ENCODE results near the gene ELAVL4. TPM values are rescaled to one million over a fixed set of nuclear protein-coding genes. Genes with fewer than 3 reads are reported as not detected.

Gene ELAVL4
- total RNA-seq, 1 donor from 2014 or later: not detected

DNA sequence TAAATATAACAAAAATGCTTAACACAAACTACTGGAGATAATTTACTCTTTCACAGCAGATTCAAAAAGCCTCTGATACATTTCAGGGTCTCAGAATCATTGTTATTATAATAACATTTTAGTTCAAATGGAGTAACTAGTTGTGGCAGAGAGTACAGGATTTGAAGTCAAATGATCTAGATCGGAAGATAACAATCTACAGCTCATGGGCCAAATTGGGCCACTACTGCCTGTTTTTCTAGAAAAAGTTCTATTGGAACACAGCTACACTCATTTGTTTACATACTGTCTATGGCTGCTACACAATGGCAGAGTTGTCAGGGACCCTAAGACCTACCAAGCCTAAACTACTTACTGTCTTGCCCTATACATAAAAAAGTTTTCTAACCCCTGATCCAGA lies 63.6 kb downstream of the ELAVL4 start:
- DNase-seq (no peak), ATAC-seq (no peak)
- intact Hi-C loops (cut with micrococcal nuclease): no loop called here

- intact Hi-C loops (cut with micrococcal nuclease): no loop called here
- ATAC-seq (no peak), DNase-seq (no peak)
Measured at GRCh38 chr1:50174101-50174500, 65.4 kb downstream of the ELAVL4 start.

DNA sequence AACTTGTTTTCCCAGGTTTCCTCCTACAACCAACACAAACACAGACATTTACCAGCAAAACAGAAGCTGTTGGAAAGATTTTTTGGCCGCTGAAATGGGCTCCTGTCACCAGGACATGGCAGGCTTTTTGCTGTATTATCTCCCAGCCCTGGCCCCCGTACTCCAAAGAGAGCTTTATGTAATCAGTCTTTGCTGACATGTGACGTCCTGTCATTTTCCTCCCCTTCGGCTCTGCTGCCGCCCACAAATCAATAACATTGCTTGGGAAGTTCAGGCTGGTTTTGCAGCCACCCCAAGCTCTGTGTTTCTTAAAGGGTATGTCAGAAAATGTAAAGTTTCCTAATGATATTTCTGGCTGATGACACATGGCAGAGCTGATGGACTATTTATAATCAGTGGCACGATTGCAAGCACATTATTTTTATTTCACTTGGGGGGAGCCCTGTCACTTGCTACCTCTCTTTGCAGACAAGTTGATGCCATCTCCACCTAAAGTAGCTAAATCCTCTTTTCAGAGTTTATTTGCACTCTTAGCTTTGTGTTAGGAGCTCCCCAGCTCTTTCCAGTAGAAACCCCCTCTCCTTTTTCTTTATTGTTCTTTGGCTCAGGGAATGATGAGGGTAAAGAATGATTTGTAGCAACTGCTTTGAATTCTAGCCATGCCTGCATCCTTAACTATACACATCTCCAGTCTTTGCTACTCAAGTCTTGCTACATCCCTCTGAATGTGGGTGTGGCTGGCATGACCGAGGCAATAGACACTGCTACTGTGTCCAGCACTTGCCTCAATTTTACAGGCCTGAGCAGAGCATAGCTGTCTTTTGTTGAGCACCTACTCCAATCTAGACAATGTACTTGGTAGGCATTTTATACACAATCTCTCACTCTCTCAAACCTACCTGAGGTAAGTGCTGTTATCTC lies 67.3 kb downstream of the ELAVL4 start:
- DNase-seq (no peak), ATAC-seq (peak; percentile 78)
- intact Hi-C loops (cut with micrococcal nuclease): no loop called here

- DNase-seq (no peak), ATAC-seq (no peak)
- intact Hi-C loops (cut with micrococcal nuclease): no loop called here
Measured at GRCh38 chr1:50177994-50178393, 69.3 kb downstream of the ELAVL4 start.

DNA sequence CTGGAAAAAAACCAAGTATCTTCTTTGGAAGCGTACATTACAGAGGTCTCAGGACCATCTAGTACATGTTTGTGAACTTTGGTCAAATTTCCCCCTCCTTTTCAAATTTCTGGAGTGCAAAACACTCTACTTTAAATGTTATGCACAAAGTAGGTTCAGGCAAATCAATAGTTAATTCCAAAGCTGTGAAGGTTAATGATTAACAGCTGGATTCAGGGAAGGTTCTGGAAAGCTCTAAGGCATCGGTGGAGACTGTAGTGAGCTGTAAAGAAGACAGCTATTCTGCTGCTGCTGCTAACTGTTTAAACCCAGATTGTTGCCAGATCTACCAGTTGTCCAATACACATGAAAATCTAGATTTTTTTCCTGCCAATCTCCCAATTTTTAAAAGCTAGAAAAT lies 70.9 kb downstream of the ELAVL4 start:
- intact Hi-C loops (cut with micrococcal nuclease): no loop called here
- DNase-seq: no peak

GRCh38 chr1:50180367-50180766 lies 71.6 kb downstream of the ELAVL4 start:
- no peak for ATAC-seq
- intact Hi-C loops (cut with micrococcal nuclease): no loop called here
- DNase-seq: no peak

More for the DNA sequence above, 70.9 kb downstream of the ELAVL4 start:
- ATAC-seq: no peak

DNA sequence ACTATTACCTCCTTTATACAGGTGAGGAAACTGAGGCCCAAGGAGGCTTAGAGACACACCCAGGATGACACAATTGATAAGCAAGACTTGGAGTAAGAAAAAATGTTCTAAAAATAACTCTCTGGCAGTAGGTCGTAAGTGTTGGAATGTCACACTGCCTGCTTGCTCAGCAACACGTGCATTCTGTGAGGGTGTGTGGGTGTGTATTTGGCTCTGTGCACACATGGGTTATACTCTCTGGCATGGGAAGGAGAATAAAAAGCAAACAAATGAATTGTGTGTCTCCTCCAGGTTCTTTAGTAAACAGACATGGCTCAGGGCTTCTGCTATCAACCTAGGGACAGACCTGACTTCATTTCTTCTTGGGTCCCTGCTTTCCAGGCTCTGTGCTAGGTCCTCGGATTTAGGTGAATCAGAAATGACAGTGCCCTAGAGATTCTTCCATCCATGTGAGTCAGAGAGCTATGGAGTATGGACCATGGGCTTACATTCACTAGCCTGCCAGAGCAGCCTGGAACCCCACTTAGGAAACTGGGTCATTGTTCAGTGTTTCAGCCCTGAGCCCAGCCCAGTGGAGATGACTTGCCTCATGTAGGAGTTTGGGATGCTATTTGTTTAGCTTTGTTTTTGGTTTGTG lies 72.4 kb downstream of the ELAVL4 start:
- ATAC-seq (peak; percentile 91), DNase-seq (peak; percentile 32)
- intact Hi-C loops (cut with micrococcal nuclease): no loop called here

DNA sequence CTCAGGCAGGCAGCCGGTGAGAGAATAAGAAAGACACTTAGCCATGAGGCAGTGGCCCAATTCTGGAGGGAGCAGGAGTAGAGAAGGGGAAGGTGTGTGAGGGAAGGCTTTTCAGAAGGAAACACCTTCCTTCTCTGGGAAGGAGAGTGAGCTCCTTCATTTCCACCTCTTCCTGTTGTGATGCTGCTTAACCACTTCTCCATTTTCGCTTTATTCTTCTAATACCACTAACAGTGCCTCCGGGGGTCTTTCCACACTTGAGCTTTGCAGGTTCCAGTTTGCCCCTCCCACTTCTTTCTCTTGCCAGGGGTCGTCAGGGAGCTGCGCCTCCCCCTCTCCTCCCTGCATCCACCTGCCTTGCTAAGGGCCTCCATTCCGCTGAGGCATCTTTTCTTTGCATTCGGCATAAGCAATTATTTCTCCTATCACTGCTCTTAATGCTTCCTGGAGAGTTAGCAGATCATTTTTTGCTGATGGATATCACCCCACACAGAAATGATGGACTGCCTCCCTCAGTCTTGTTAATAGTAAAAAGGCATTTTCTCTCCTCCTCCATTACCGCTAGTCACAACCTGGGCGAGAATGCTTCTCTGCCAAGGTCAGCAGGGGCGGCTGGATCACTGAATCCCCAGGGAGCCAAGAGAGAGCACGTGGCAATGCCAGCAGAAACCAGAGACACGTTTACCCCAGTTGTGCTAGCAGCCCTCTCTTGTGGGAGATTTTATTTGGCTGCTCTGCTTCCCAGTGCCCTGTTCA lies 74.8 kb downstream of the ELAVL4 start:
- ATAC-seq (peak; percentile 69), DNase-seq (peak; percentile 32)
- intact Hi-C loops (cut with micrococcal nuclease): no loop called here

- DNase-seq: no peak
- no peak for ATAC-seq
- intact Hi-C loops (cut with micrococcal nuclease): no loop called here
Measured at GRCh38 chr1:50189369-50189768, 80.6 kb downstream of the ELAVL4 start.

DNA sequence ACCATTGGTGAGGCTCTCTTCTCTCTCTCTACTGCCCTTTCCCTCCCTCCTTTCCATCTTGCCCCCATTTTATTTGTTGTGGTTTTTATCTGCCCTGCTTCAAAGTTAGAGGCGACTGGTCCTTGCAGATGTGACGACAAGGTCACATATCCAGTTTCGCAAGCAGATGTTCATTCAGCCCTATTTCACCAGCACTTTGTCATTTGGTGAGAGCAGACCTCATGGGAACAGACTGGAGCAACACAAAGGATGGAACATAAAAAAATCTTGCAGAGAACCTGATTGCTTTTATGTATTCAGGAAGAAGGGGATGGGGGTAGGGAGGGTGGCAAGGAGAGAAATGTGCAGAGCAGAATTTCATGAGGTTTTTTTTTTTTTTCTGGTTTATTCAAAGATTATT lies 84.3 kb downstream of the ELAVL4 start:
- intact Hi-C loops (cut with micrococcal nuclease): no loop called here
- no peak for ATAC-seq
- DNase-seq: no peak

DNA sequence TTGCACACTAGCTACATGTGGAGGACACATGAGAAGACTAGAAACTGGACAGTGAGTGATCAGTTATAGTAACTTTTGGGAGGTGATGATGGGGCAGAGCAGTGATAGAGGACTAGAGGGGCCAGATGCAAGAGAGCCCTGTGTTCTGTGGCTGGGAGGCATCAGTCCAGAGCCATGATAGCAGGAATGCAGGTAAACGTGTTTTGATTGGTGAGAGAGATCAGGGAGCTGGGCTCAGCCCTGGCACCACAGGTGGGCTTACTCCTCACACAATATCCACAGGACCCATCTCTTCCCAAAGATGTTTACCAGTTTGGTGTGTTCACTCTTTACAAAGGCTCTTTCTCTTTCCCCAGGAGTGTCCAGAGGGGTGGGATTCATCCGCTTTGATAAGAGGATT lies 86.5 kb downstream of the ELAVL4 start:
- DNase-seq (no peak), ATAC-seq (no peak)
- intact Hi-C loops (cut with micrococcal nuclease): no loop called here

- DNase-seq (no peak), ATAC-seq (no peak)
- intact Hi-C loops (cut with micrococcal nuclease): no loop called here
Measured at GRCh38 chr1:50196081-50196480, 87.4 kb downstream of the ELAVL4 start.

GRCh38 chr1:50197216-50197615 lies 88.5 kb downstream of the ELAVL4 start:
- DNase-seq (no peak), ATAC-seq (no peak)
- intact Hi-C loops (cut with micrococcal nuclease): no loop called here

DNA sequence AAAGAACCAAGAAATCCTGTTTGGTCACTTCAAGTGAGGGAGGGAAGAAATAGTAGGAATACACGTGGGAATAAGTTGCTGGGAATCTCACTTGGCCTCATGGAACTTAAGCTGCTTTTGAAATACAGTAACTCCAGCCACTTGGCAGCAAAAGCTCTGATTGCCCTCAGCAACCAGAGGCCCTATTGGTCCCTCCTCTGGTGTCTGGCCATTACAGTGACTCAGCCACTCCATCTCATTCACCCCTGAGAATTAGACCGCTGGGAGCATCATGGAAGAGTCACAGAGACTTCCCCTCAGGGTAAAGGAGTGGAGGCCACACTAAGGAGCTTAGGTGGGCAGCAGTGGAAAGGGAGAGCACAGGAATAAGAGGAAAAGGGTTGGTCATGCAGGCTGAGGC lies 99.6 kb downstream of the ELAVL4 start:
- ATAC-seq (no peak), DNase-seq (no peak)
- intact Hi-C loops (cut with micrococcal nuclease): no loop called here

GRCh38 chr1:50208756-50209155 lies 100.0 kb downstream of the ELAVL4 start:
- intact Hi-C loops (cut with micrococcal nuclease): no loop called here
- DNase-seq: no peak
- no peak for ATAC-seq

DNA sequence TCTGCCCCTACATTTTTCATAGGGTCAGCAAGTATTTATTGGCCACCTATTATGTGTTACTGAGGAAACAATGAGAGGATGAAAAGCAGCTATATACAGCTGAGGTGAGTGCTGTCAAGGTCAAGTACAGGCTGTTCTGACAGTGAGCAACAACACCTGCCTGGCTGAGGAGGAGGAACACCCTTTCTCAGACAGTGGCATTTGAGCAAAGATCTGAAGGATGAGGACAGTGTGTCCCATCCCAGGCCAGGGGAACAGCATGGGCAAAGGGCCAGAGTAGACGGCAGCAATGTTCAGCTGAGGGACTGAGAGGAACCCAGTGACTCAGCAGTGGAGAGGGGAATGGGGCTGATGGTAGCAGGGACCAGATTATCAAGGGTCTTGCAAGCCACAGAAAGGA lies 101.0 kb downstream of the ELAVL4 start:
- intact Hi-C loops (cut with micrococcal nuclease): no loop called here
- no peak for DNase-seq
- no peak for ATAC-seq

DNA sequence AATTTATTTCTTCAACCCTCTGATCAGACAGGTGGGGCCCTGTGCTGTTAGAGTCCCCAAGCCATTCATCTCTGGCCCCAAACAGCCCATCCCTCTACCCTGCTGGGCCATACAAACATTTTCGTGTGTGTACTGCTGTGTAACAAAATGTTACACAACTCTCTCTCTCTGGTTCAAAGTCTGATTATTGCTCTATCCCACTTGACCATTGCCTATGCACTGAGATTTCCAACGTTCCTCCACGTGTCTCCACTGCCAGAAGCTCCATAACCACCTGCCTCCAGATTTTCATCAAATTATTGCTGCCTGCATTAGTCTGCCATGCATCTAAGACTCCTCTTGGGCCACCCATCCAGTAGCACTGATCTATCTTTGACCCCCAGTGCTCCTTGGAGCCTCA lies 104.8 kb downstream of the ELAVL4 start:
- DNase-seq (no peak), ATAC-seq (no peak)
- intact Hi-C loops (cut with micrococcal nuclease): no loop called here

DNA sequence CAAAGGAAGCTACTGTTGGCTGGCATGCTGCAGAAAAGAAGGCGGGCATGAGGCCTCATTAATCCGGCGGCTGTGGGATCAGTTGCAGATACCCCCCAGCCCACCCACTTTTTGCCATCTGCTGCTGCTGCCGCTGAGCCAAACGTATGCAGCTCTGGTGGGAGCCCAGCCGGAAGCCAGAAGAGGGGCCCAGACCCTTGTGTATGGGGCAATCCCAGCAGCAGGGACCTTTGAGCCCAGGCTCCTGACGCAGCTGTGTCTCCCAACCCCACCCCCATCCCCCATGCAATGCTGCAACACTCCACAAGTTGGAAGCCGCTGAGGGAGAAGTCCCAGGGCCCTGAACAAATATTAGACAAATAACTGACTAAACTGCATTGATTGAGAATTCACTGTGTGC lies 106.0 kb downstream of the ELAVL4 start:
- intact Hi-C loops (cut with micrococcal nuclease): no loop called here
- DNase-seq (no peak), ATAC-seq (no peak)

GRCh38 chr1:50218344-50219120 lies 109.8 kb downstream of the ELAVL4 start:
- ATAC-seq (no peak), DNase-seq (no peak)
- intact Hi-C loops (cut with micrococcal nuclease): no loop called here
